Esophagus muscularis mucosa (tissue), 4 donors: ENCODE measurements around the gene ZBTB37.

ENCODE experiments used
- CTCF ChIP-seq, 3 experiments: fragments of 200-600 bp in 2 of 3; fragments of 450-650 bp in 1 of 3; sonication (generic) in 2 of 3; IDR thresholded peaks; one replicate each; pipeline ENCODE4 v1.5.1; 2017 to 2019; ENCODE audit warnings: antibody characterized with exemption in 3 of 3, mild to moderate bottlenecking in 2 of 3, moderate library complexity in 1 of 3
- EP300 ChIP-seq: sonication (generic); formaldehyde crosslinking; IDR thresholded peaks from one replicate; pipeline ENCODE4 v1.6.1; 2017; ENCODE audit warnings: antibody characterized with exemption
- POLR2A ChIP-seq: fragments of 450-650 bp; IDR thresholded peaks from one replicate; pipeline ENCODE4 v1.6.1; 2017; ENCODE audit warnings: antibody characterized with exemption, moderate library complexity, mild to moderate bottlenecking, low read depth
- POLR2AphosphoS5 ChIP-seq, 2 donors: sonication (generic); formaldehyde crosslinking; IDR thresholded peaks; one replicate each; pipeline ENCODE4 v1.6.1; 2017; ENCODE audit warnings: antibody characterized with exemption in 2 of 2

DNA sequence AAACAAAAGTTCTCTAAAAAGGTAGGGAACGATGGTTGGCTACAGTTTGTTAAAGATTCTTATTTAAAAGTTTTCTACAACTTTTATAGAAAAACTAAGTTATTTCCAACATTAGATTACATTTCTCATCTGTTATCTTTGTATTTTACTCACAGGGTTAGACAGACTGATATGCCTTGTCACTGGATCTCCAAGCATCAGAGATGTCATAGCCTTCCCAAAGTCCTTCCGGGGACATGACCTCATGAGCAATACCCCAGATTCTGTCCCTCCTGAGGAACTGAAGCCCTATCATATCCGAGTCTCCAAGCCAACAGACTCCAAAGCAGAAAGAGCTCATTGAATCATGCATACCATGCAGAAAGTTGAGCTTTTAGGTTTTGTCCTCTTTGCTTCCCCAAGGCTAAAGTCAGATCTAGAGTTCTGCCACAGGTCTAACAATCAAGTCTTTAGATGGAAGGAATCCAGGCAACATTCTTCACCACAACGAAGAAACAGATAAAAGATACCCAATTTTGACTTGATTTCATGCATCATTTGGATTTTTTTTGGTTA, 10.7 kb upstream of the ZBTB37 start:
- TF ChIP-seq POLR2A (no peak), CTCF (IDR thresholded peaks at IDR 0.05) (no peak), POLR2AphosphoS5 (IDR thresholded peaks at IDR 0.05) (no peak), EP300 (no peak)
